HL-60 (cell line): ENCODE measurements around the gene XRRA1.

ENCODE experiments used
- DNase-seq, 2 experiments: peaks; one replicate each; pipeline ENCODE4 v3.0.0-alpha.2; 2010 to 2020; ENCODE audit warnings: low read depth in 1 of 2, low spot score in 1 of 2
- H3K27ac ChIP-seq: fragments of 250-450 bp; sonication (Bioruptor Pico); replicated peaks from 2 replicates; pipeline ENCODE4 v1.5.1; 2020; ENCODE audit warnings: mild to moderate bottlenecking, moderate library complexity
- H3K27me3 ChIP-seq: fragments of 250-450 bp; sonication (Bioruptor Pico); 2 replicates; pipeline ENCODE4 v1.5.1; 2021; ENCODE audit warnings: mild to moderate bottlenecking, moderate library complexity; ENCODE audit not compliant: insufficient read depth, poor library complexity, severe bottlenecking
- H3K4me3 ChIP-seq: replicated peaks from 2 replicates; pipeline ENCODE4 v1.5.1; 2011; ENCODE audit warnings: mild to moderate bottlenecking, control low read depth, low read length; ENCODE audit not compliant: insufficient read depth
- GABPA ChIP-seq: IDR thresholded peaks from 2 replicates; pipeline ENCODE4 v1.6.1; 2012; ENCODE audit warnings: low read depth
- POLR2AphosphoS5 ChIP-seq: IDR thresholded peaks from 2 replicates; pipeline ENCODE4 v1.6.1; 2012; ENCODE audit warnings: low read depth
- SPI1 ChIP-seq: IDR thresholded peaks from 2 replicates; pipeline ENCODE4 v1.6.1; 2012; ENCODE audit warnings: low read depth, mild to moderate bottlenecking, borderline replicate concordance
- TF ChIP-seq, protein P1 (sequence below): IDR thresholded peaks from one replicate; pipeline ENCODE4 v1.5.1; 2011; ENCODE audit warnings: low read length, control low read depth, inconsistent platforms; ENCODE audit not compliant: insufficient read depth
- TF ChIP-seq, protein P2 (sequence below): IDR thresholded peaks from 2 replicates; pipeline ENCODE4 v1.6.1; 2012; ENCODE audit warnings: low read depth; ENCODE audit not compliant: insufficient replicate concordance

The XRRA1 gene

DNA sequence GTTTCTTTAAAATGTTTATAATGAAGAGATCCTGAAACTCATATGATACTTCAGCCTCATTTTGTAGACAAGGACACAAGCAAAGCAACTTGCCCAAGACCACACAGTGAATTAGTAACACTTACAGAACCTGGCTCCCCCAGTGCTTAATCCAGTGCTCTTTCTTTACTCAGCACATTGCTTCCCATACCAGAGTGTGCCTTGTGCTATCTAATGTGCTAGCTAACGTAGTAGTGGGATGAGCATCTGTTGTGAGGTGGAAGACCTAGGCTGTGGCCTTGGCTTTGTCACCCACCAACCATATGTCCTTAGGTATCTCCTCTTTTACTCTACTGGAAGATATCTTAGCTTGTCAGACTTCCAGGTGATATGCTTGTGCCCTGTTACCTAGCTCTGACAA lies 5.3 kb upstream of the XRRA1 start:
- Histone ChIP-seq H3K4me3 (no peak overlapping the region), H3K27me3 (no peaks in the 10 kb centered on the region), H3K27ac (no peak overlapping the region)
- TF ChIP-seq SPI1 (no peak), GABPA (no peak), POLR2AphosphoS5 (no peak)
- TF ChIP-seq, protein P1, sequence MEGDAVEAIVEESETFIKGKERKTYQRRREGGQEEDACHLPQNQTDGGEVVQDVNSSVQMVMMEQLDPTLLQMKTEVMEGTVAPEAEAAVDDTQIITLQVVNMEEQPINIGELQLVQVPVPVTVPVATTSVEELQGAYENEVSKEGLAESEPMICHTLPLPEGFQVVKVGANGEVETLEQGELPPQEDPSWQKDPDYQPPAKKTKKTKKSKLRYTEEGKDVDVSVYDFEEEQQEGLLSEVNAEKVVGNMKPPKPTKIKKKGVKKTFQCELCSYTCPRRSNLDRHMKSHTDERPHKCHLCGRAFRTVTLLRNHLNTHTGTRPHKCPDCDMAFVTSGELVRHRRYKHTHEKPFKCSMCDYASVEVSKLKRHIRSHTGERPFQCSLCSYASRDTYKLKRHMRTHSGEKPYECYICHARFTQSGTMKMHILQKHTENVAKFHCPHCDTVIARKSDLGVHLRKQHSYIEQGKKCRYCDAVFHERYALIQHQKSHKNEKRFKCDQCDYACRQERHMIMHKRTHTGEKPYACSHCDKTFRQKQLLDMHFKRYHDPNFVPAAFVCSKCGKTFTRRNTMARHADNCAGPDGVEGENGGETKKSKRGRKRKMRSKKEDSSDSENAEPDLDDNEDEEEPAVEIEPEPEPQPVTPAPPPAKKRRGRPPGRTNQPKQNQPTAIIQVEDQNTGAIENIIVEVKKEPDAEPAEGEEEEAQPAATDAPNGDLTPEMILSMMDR = no peak
- TF ChIP-seq, protein P2, sequence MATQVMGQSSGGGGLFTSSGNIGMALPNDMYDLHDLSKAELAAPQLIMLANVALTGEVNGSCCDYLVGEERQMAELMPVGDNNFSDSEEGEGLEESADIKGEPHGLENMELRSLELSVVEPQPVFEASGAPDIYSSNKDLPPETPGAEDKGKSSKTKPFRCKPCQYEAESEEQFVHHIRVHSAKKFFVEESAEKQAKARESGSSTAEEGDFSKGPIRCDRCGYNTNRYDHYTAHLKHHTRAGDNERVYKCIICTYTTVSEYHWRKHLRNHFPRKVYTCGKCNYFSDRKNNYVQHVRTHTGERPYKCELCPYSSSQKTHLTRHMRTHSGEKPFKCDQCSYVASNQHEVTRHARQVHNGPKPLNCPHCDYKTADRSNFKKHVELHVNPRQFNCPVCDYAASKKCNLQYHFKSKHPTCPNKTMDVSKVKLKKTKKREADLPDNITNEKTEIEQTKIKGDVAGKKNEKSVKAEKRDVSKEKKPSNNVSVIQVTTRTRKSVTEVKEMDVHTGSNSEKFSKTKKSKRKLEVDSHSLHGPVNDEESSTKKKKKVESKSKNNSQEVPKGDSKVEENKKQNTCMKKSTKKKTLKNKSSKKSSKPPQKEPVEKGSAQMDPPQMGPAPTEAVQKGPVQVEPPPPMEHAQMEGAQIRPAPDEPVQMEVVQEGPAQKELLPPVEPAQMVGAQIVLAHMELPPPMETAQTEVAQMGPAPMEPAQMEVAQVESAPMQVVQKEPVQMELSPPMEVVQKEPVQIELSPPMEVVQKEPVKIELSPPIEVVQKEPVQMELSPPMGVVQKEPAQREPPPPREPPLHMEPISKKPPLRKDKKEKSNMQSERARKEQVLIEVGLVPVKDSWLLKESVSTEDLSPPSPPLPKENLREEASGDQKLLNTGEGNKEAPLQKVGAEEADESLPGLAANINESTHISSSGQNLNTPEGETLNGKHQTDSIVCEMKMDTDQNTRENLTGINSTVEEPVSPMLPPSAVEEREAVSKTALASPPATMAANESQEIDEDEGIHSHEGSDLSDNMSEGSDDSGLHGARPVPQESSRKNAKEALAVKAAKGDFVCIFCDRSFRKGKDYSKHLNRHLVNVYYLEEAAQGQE = no peak
- no peak for DNase-seq

DNA sequence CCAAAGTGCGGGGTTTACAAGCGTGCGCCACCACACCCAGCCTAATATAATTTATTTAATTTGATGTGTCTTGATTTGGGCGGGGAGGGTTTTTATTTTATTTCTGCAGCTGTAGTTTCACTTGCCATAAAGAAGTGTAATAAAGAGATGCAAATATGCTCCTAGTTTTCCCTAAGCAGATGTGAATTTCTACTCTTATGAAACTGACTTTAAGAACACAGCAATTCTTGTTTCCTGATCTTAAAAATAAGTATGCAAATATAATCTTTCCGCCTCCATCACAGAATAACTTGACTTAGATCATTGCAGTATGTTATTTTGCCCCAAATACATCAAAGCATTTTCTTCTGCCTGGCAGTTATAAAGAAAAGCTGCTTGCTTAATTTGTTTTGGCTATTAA lies 4.6 kb upstream of the XRRA1 start:
- DNase-seq = no peak
- TF ChIP-seq, protein P1 = no peak
- TF ChIP-seq, protein P2 = no peak
- no peak for TF ChIP-seq SPI1
- no peak for TF ChIP-seq GABPA
- TF ChIP-seq POLR2AphosphoS5 = no peak
- no peak overlapping the region for H3K4me3 ChIP-seq
- H3K27ac ChIP-seq = no peak overlapping the region
- H3K27me3 ChIP-seq = no peaks in the 10 kb centered on the region

DNA sequence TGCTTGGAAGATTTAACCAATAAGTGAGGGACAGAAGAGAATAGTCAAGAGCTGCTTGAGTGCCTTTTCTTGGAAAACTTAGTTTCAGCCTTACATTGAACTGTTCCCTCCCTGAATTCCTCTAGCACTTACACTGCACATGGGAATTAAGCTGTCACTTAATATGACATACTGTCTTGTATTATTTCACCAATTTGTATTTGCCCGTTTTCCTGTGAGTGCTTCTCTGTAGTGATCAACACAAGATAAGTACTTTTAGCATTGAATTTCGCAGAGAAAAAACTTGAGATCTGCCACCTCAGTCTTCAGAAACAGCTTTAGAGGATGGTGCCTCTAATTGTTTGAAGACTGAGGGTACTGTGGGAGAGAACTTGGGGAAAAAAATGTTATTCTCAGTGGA lies 3.9 kb upstream of the XRRA1 start:
- TF ChIP-seq, protein P2 = no peak
- TF ChIP-seq GABPA = no peak
- TF ChIP-seq POLR2AphosphoS5 = no peak
- TF ChIP-seq, protein P1 = no peak
- no peak for TF ChIP-seq SPI1
- Histone ChIP-seq H3K27me3 (no peaks in the 10 kb centered on the region), H3K27ac (no peak overlapping the region), H3K4me3 (no peak overlapping the region)
- no peak for DNase-seq
